Measurements from ENCODE around the gene CD2BP2. TPM values are rescaled to one million over a fixed set of nuclear protein-coding genes. Genes with fewer than 3 reads are reported as not detected.

CD2BP2 gene
- total RNA-seq, result 82.1 and 107 TPM in 2 replicates

DNA sequence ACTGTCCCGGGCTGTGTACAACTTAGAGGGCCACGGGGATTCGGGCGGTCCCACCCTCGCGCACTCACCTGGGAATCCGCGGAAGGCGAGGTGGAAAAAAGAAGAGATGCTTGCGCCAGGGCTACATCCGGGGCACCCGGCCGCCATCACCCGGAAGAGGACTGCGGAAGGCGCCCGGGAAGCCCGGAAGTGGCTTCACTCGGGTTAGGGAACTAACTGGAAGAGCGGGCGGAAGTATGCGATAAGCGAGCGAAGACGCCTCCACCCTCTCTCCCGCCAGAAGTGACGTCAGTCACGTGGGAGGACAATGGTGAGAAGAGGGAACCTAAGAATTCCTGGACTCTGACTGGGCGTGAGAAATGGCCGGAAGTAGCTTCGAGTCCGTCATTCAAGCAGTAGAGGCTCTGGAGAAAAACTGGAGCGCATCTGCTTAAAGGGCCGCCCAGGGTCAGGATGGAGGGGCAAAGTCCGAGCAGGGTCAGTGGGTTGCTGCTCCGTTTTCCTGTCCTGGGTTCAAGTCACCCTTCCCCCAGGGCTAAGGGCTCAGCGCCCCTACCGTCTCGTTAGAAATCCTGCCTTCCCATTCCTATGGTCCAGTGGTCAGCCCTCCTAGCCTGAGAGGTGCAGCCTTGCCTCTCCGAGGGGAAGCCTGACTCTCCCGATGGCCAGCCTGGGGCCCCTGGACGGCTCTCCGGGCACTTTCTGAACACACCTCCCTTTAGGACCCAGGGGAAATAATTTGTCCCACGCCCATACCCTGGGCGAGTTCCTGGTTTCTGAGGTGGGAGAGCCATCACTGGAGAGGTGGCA is at the start of gene CD2BP2:
CD2BP2 (minus strand) TSS at position 165 of the 810 bp plus-strand sequence. CDS start 627 bp downstream, outside the sequence.
- peak; percentile 99 for DNase-seq (ENCODE audit: low read depth)
- H3K36me3 ChIP-seq (ENCODE audit: control insufficient read depth, insufficient read depth, low read length), result peaks cover 8% of the 10 kb centered on the region
- TF ChIP-seq, protein P1, sequence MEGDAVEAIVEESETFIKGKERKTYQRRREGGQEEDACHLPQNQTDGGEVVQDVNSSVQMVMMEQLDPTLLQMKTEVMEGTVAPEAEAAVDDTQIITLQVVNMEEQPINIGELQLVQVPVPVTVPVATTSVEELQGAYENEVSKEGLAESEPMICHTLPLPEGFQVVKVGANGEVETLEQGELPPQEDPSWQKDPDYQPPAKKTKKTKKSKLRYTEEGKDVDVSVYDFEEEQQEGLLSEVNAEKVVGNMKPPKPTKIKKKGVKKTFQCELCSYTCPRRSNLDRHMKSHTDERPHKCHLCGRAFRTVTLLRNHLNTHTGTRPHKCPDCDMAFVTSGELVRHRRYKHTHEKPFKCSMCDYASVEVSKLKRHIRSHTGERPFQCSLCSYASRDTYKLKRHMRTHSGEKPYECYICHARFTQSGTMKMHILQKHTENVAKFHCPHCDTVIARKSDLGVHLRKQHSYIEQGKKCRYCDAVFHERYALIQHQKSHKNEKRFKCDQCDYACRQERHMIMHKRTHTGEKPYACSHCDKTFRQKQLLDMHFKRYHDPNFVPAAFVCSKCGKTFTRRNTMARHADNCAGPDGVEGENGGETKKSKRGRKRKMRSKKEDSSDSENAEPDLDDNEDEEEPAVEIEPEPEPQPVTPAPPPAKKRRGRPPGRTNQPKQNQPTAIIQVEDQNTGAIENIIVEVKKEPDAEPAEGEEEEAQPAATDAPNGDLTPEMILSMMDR (IDR thresholded peaks at IDR 0.05; ENCODE audit: insufficient read depth, low read length, poor library complexity, severe bottlenecking), result no peak

DNA sequence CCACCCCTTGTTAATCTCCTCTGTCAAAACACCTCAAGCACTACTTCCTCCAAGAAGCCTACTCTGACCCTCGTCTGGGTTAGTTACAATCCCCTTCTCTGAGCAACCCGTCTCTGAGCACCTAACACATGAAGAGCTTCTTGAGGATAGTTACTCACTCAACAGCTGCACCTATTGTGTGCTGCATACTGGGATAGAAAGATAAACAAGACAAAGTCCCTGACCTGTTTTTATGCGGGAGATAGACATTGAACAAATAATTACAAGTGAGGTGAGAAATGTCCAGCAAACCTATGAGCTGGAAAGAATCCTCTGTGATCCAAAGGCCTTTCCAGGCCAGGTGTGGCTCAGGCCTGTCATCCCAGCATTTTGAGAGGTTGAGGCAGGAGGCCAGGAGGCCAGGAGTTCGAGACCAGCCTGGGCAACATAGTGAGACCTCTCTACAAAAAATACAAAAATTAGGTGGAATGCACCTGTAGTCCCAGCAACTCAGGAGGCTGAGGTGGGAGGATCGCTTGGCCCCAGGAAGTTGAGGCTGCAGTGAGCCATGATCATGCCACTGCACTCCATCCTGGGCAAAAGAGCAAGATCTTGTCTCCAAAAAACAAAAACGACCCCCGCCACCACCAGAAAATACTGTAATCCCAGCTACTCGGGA is 46.8 kb upstream of the CD2BP2 start:
- no peak overlapping the region for H3K4me3 ChIP-seq (ENCODE audit: low read depth, low read length)

More for the DNA sequence above, at the start of gene CD2BP2:
- Histone ChIP-seq H3K27me3 (ENCODE audit: control insufficient read depth, insufficient read depth, low read length) (no peaks in the 10 kb centered on the region), H3K4me3 (ENCODE audit: low read depth, low read length) (peak within 1 kb of the TSS; percentile 84)

DNA sequence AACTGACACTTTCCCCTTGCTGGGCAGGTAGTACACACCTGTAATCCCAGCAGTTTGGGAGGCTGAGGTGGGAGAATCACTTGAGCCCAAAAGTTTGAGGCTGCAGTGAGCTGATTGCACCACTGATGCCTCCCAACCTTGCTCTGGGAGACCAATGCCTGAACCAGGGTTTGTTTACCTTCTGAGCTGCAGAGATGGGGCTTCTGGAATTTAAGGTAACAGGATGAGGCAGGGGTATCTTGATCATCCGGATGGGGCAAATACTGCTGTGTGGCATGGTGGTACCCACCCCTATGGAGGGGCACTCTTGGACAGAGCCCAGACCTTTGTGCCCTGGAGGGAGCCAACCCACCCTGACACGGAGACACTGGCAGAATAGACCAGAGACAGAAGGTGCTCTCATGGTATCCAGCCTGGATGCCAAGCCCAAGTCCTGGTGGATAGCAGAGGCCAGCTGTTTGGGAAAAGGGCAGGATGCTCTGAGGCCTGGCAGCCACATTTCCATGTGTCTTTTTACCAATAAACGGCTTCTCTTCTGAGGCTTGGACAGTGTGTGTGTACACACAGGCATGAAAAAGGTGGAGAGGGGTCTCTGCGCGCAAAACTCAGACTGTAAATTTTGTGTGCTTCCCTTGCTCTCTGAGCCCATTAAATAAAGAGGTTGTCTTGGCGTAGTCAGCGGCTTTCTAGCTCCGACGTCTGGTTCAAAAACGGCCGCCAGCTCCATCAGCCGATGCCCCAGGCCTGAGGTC is 44.5 kb upstream of the CD2BP2 start:
- TF ChIP-seq, protein P1 (IDR thresholded peaks at IDR 0.05; ENCODE audit: insufficient read depth, low read length, poor library complexity, severe bottlenecking), result no peak
- H3K4me3 ChIP-seq (ENCODE audit: low read depth, low read length), result peak overlapping the region; percentile 33
- no peak for DNase-seq (ENCODE audit: low read depth)
- H3K36me3 ChIP-seq (ENCODE audit: control insufficient read depth, insufficient read depth, low read length), result no peaks in the 10 kb centered on the region
- no peaks in the 10 kb centered on the region for H3K27me3 ChIP-seq (ENCODE audit: control insufficient read depth, insufficient read depth, low read length)

More for the DNA sequence above, 46.8 kb upstream of the CD2BP2 start:
- Histone ChIP-seq H3K36me3 (ENCODE audit: control insufficient read depth, insufficient read depth, low read length) (no peaks in the 10 kb centered on the region), H3K27me3 (ENCODE audit: control insufficient read depth, insufficient read depth, low read length) (no peaks in the 10 kb centered on the region)
- no peak for DNase-seq (ENCODE audit: low read depth)
- TF ChIP-seq, protein P1 (IDR thresholded peaks at IDR 0.05; ENCODE audit: insufficient read depth, low read length, poor library complexity, severe bottlenecking), result no peak

DNA sequence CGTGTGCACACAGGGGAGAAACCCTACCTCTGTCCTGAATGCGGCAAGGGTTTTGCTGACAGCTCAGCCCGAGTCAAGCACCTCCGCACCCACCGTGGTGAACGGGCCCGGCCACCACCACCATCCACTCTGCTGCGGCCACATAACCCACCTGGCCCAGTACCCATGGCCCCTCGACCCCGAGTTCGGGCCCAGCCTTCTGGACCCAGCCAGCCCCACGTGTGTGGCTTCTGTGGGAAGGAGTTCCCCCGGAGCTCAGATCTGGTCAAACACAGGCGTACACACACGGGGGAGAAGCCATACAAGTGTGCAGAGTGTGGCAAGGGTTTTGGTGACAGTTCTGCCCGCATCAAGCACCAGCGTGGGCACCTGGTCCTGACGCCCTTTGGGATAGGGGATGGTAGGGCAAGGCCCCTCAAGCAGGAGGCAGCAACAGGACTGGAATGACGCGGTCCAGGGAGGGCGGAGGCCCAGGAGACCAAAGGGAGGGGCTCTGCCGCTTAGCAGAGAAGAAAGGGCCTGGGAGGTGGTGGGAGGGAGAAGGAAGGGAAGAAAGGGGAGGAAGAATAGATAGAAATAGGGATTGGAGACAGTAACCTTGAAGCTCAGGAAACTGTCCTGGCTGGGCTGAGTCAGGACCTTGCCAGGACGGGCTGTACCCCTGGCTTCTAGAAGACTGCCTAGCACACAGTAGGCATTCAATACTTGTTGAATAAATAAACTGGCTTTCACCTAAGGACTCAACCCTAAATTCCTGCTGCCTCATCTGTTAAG is 43.7 kb upstream of the CD2BP2 start:
- H3K27me3 ChIP-seq (ENCODE audit: control insufficient read depth, insufficient read depth, low read length), result no peaks in the 10 kb centered on the region
- H3K36me3 ChIP-seq (ENCODE audit: control insufficient read depth, insufficient read depth, low read length), result no peaks in the 10 kb centered on the region
- TF ChIP-seq, protein P1 (IDR thresholded peaks at IDR 0.05; ENCODE audit: insufficient read depth, low read length, poor library complexity, severe bottlenecking), result no peak
- no peak overlapping the region for H3K4me3 ChIP-seq (ENCODE audit: low read depth, low read length)
- DNase-seq (ENCODE audit: low read depth), result no peak
